Stomach (tissue), 9 donors: Measurements from ENCODE around the gene ABCC5. TPM values are rescaled to one million over a fixed set of nuclear protein-coding genes. Genes with fewer than 3 reads are reported as not detected.
"Not testable (repeated sequence)": the region's sequence is repeated elsewhere in the genome, so short reads cannot be mapped to it uniquely, and the experiment has no call there.

ENCODE experiments used
- DNase-seq, 2 donors: peaks; one replicate each; pipeline versions ENCODE4 v3.0.0 to v3.0.0-alpha.2; 2013 to 2019
- H3K27ac ChIP-seq, 5 donors: fragments of 200-600 bp in 4 of 5; sonication (generic) in 4 of 5; one replicate each; pipeline ENCODE4 v1.5.1; 2013 to 2019; ENCODE audit warnings: mild to moderate bottlenecking in 1 of 5, moderate library complexity in 1 of 5
- H3K27me3 ChIP-seq, 3 donors: fragments of 200-600 bp; sonication (generic); one replicate each; pipeline ENCODE4 v1.5.1; 2017 to 2019; ENCODE audit warnings: mixed run types in 1 of 3
- H3K36me3 ChIP-seq, 4 donors: fragments of 200-600 bp; sonication (generic); 1 replicate in 3 of 4; 2 replicates in 1 of 4; pipeline ENCODE4 v1.5.1; 2016 to 2019
- H3K4me1 ChIP-seq, 4 donors: fragments of 200-600 bp; sonication (generic); one replicate each; pipeline ENCODE4 v1.5.1; 2016 to 2019
- H3K4me3 ChIP-seq, 4 donors: fragments of 200-600 bp; sonication (generic) in 3 of 4; one replicate each; pipeline ENCODE4 v1.5.1; 2016 to 2019; ENCODE audit warnings: mild to moderate bottlenecking in 1 of 4
- H3K9me3 ChIP-seq, 4 donors: fragments of 200-600 bp; sonication (generic); one replicate each; pipeline ENCODE4 v1.5.1; 2016 to 2019
- EP300 ChIP-seq: sonication (generic); formaldehyde crosslinking; IDR thresholded peaks from one replicate; pipeline ENCODE4 v1.6.1; 2017; ENCODE audit warnings: antibody characterized with exemption
- POLR2A ChIP-seq, 4 donors: fragments of 450-650 bp; IDR thresholded peaks; one replicate each; pipeline ENCODE4 v1.6.1; 2016; ENCODE audit warnings: antibody characterized with exemption in 4 of 4, control low read depth in 2 of 4, mild to moderate bottlenecking in 1 of 4, moderate library complexity in 1 of 4
- POLR2AphosphoS5 ChIP-seq, 3 donors: sonication (generic); formaldehyde crosslinking; IDR thresholded peaks; one replicate each; pipeline ENCODE4 v1.6.1; 2016; ENCODE audit warnings: antibody characterized with exemption in 3 of 3
- WGBS, 5 donors: extraction: QIAGEN DNeasy Blood & Tissue Kit in 3 of 5; methylation state at CpG; one replicate each; pipeline versions ENCODE4 v1.1.5 to v1.1.7; 2013 to 2018; 5-methylcytosine and 5-hydroxymethylcytosine counted together
- intact Hi-C: fragments of 100-400 bp; cut with DNase I; formaldehyde crosslinking; loops from one replicate; pipeline ENCODE4 v1.15.1; 2023; ENCODE audit warnings: low total_unique reads
- polyA plus RNA-seq, 3 donors: library from polyadenylated mRNA; stranded (reverse); fragments of 200-250 nt; gene quantifications; one replicate each; pipeline ENCODE4 v1.2.3, GENCODE V29; 2013
- total RNA-seq, 5 donors: library from RNA; depleted of rRNA; stranded (reverse); fragments of >200 nt; gene quantifications; one replicate each; pipeline versions ENCODE4 v1.1.0 to v1.2.3, GENCODE V29; 2014 to 2016
- TF ChIP-seq, protein P1 (sequence below), 7 experiments: fragments of 450-650 bp in 4 of 7; fragments of 200-600 bp in 3 of 7; sonication (generic) in 3 of 7; IDR thresholded peaks; one replicate each; pipeline ENCODE4 v1.5.1; 2016 to 2019; ENCODE audit warnings: antibody characterized with exemption in 7 of 7, control low read depth in 2 of 7, mild to moderate bottlenecking in 1 of 7
- donor health status: healthy with polysubstance abuse.
- donor health status: Bipolar disorder and iron deficiency.
- donor health status: healthy.

ABCC5 gene
- total and polyA plus RNA-seq, 8 donors: 16.6 to 241 (median 78.3) TPM

- no peak for TF ChIP-seq POLR2AphosphoS5 (IDR thresholded peaks at IDR 0.05)
- no peak for TF ChIP-seq EP300
- TF ChIP-seq, protein P1, sequence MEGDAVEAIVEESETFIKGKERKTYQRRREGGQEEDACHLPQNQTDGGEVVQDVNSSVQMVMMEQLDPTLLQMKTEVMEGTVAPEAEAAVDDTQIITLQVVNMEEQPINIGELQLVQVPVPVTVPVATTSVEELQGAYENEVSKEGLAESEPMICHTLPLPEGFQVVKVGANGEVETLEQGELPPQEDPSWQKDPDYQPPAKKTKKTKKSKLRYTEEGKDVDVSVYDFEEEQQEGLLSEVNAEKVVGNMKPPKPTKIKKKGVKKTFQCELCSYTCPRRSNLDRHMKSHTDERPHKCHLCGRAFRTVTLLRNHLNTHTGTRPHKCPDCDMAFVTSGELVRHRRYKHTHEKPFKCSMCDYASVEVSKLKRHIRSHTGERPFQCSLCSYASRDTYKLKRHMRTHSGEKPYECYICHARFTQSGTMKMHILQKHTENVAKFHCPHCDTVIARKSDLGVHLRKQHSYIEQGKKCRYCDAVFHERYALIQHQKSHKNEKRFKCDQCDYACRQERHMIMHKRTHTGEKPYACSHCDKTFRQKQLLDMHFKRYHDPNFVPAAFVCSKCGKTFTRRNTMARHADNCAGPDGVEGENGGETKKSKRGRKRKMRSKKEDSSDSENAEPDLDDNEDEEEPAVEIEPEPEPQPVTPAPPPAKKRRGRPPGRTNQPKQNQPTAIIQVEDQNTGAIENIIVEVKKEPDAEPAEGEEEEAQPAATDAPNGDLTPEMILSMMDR (IDR thresholded peaks at IDR 0.05): no peak
- no peak for TF ChIP-seq POLR2A (IDR thresholded peaks at IDR 0.05)
- no peak for DNase-seq
- Histone ChIP-seq H3K4me3 (no peak overlapping the region), H3K27ac (no peak overlapping the region), H3K9me3 (no peaks in the 10 kb centered on the region), H3K4me1 (peaks cover 24 to 51% (median 38%) of the 10 kb centered on the region in 4 donors), H3K36me3 (peaks cover 19 to 58% (median 41%) of the 10 kb centered on the region in 4 donors), H3K27me3 (no peaks in the 10 kb centered on the region)
- WGBS, 5 donors: 70 to 84% (median 75%) methylated on average over 6 of the region's 6 CpGs
- intact Hi-C loops: loop anchor here (5.0 kb wide), 1 partner anchor 105 kb away; no protein-coding TSS in a partner anchor
Measured at GRCh38 chr3:184011937-184012889, 5.5 kb downstream of the ABCC5 start.

GRCh38 chr3:184011230-184011876 lies 6.3 kb downstream of the ABCC5 start:
- Histone ChIP-seq H3K4me1 (peaks cover 15 to 50% (median 36%) of the 10 kb centered on the region in 4 donors), H3K27me3 (no peaks in the 10 kb centered on the region), H3K4me3 (no peak overlapping the region), H3K9me3 (no peaks in the 10 kb centered on the region), H3K27ac (no peak overlapping the region), H3K36me3 (peaks cover 19 to 58% (median 41%) of the 10 kb centered on the region in 4 donors)
- no peak for DNase-seq
- TF ChIP-seq, protein P1 (IDR thresholded peaks at IDR 0.05): no peak
- no peak for TF ChIP-seq POLR2A (IDR thresholded peaks at IDR 0.05)
- no peak for TF ChIP-seq EP300
- no peak for TF ChIP-seq POLR2AphosphoS5 (IDR thresholded peaks at IDR 0.05)
- intact Hi-C loops: loop anchor here (5.0 kb wide), 1 partner anchor 104 kb away; no protein-coding TSS in a partner anchor
- WGBS, 5 donors: 43 to 72% (median 57%) methylated on average over 4 of the region's 4 CpGs

GRCh38 chr3:184008161-184008560 lies 9.5 kb downstream of the ABCC5 start:
- 20 to 39% (median 32%) methylated on average over 3 of the region's 3 CpGs for WGBS, 5 donors
- Histone ChIP-seq H3K27me3 (no peaks in the 10 kb centered on the region), H3K9me3 (no peaks in the 10 kb centered on the region), H3K27ac (peak overlapping the region in 2 of 5 donors; percentile 75 to 81), H3K4me3 (no peak overlapping the region), H3K36me3 (peaks cover 9 to 47% (median 33%) of the 10 kb centered on the region in 4 donors), H3K4me1 (peaks cover 6 to 63% (median 35%) of the 10 kb centered on the region in 4 donors)
- no peak for DNase-seq
- TF ChIP-seq, protein P1 (IDR thresholded peaks at IDR 0.05): no peak
- TF ChIP-seq POLR2A (IDR thresholded peaks at IDR 0.05) (no peak), POLR2AphosphoS5 (IDR thresholded peaks at IDR 0.05) (no peak), EP300 (no peak)
- intact Hi-C loops: no loop called here

DNA sequence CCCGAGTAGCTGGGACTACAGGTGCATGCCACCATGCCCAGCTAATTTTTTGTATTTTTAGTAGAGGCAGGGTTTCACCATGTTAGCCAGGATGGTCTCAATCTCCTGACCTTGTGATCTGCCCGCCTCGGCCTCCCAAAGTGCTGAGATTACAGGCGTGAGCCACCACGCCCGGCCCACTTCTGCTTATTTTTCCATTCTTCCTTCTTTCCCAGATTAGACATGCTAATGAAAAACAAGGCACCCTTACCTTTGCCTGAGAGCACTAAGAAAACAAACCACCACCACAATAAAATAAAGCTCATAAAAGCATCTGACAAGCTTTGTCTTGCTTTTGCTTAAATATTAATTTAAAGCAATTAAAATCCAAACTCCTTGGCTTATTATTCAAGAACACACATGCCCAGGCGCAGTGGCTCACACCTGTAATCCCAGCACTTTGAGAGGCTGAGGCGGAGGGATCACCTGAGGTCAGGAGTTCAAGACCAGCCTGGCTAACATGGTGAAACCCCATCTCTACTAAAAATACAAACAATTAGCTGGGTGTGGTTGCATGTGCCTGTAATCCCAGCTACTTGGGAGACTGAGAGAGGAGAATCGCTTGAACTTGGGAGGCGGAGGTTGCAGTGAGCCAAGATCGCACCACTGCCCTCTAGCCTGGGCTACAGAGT lies 10.4 kb downstream of the ABCC5 start:
- DNase-seq, intact Hi-C loops, H3K4me3 ChIP-seq, H3K9me3 ChIP-seq, H3K27me3 ChIP-seq: not testable (repeated sequence)
- Histone ChIP-seq H3K27ac (peak overlapping the region; percentile 54 to 81 (median 69)), H3K36me3 (peaks cover 3 to 41% (median 33%) of the 10 kb centered on the region in 4 donors), H3K4me1 (peaks cover 6 to 71% (median 32%) of the 10 kb centered on the region in 4 donors)
- WGBS, 5 donors: 62 to 77% (median 64%) methylated on average over 11 of the region's 11 CpGs
